Activated CD4-positive, alpha-beta T cell treated with anti-CD3 and anti-CD28 coated beads, Interleukin-10, Interleukin-2, amounts not matched to agents 100 ng/mL and 50 ng/mL, durations not matched to agents 16 hours and 8 hours (primary cell): Measurements from ENCODE around the gene COX7A2L.
"Not testable (repeated sequence)": the region's sequence is repeated elsewhere in the genome, so short reads cannot be mapped to it uniquely, and the experiment has no call there.

Experiments
- DNase-seq: peaks from one replicate; pipeline ENCODE4 v3.0.0-alpha.2; 2020

The COX7A2L gene

GRCh38 chr2:42366411-42366810, 5.4 kb upstream of the COX7A2L start:
- no peak for DNase-seq

GRCh38 chr2:42364658-42365057, 3.6 kb upstream of the COX7A2L start:
- no peak for DNase-seq

GRCh38 chr2:42363413-42363812, 2.4 kb upstream of the COX7A2L start:
- no peak for DNase-seq

- no peak for DNase-seq
Measured at GRCh38 chr2:42361728-42362283, 789 bp upstream of the COX7A2L start.

GRCh38 chr2:42360493-42360889, 526 bp downstream of the COX7A2L start:
- no peak for DNase-seq

GRCh38 chr2:42359965-42360483, 993 bp downstream of the COX7A2L start:
- DNase-seq, result peak; percentile 58

GRCh38 chr2:42359304-42359964, 1.6 kb downstream of the COX7A2L start:
- peak; percentile 51 for DNase-seq

GRCh38 chr2:42353792-42354429, 7.1 kb downstream of the COX7A2L start:
- DNase-seq, result peak; percentile 40

GRCh38 chr2:42351864-42352263, 9.2 kb downstream of the COX7A2L start:
- no peak for DNase-seq

- DNase-seq, result no peak
Measured at GRCh38 chr2:42350434-42351063, 10.5 kb downstream of the COX7A2L start.

GRCh38 chr2:42348113-42348805, 12.8 kb downstream of the COX7A2L start:
- DNase-seq, result no peak

GRCh38 chr2:42347518-42347917, 13.5 kb downstream of the COX7A2L start:
- DNase-seq, result not testable (repeated sequence)

GRCh38 chr2:42346856-42347255, 14.2 kb downstream of the COX7A2L start:
- DNase-seq, result not testable (repeated sequence)

- no peak for DNase-seq
Measured at GRCh38 chr2:42345986-42346385, 15.0 kb downstream of the COX7A2L start.

- DNase-seq, result no peak
Measured at GRCh38 chr2:42342795-42343241, 18.2 kb downstream of the COX7A2L start.

GRCh38 chr2:42342061-42342794, 18.8 kb downstream of the COX7A2L start:
- DNase-seq, result peak; percentile 53

GRCh38 chr2:42340938-42341636, 19.9 kb downstream of the COX7A2L start:
- no peak for DNase-seq

- no peak for DNase-seq
Measured at GRCh38 chr2:42340045-42340937, 20.7 kb downstream of the COX7A2L start.

- DNase-seq, result no peak
Measured at GRCh38 chr2:42339191-42339912, 21.7 kb downstream of the COX7A2L start.
